ENCODE data around the gene NPTX1. TPM values are rescaled to one million over a fixed set of nuclear protein-coding genes. Genes with fewer than 3 reads are reported as not detected.

The NPTX1 gene
- total RNA-seq, 6 donors from 2014 or later, result 0.39 to 11.5 (median 2.5) TPM

DNA sequence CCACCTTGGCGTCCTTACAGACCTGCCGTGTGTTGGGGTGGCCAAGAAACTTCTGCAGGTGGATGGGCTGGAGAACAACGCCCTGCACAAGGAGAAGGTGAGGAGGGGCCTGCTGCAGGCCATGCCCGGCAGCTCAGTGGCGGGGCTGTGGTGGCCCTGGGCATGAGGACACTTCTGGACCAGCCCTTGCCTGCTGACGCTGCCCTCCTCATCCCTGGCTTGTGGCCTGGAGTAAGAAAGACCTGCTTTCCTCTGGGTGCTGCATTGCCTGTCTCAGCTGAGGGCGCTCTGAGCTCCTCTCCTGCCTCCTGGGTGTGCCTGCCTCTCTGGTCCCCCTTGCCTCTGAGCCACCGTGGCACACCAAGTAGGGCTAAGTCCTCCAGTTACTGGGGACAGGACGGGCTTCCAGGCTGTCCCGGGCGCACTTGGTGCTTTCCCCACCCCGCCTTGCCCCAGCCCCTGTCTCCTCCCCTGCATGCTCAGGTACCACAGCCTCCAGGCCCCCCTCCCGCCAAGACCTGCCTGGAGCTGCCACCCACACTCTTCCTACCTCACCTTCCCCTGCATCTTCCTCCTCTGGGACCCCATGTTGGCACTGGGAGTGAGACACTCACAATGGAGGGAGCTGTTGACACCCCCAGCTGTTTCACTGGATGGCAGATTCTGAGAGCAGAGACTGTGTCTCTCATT lies 52.7 kb downstream of the NPTX1 start:
- Histone ChIP-seq H3K4me3 (no peak overlapping the region), H3K36me3 (peaks cover 0 to 16% (median 3%) of the 10 kb centered on the region in 4 donors), H3K4me1 (peaks cover 5 to 15% (median 12%) of the 10 kb centered on the region in 4 donors), H3K27ac (peak overlapping the region in 1 of 4 donors; percentile 11), H3K9me3 (no peaks in the 10 kb centered on the region), H3K27me3 (no peaks in the 10 kb centered on the region)
- ATAC-seq (ENCODE audit: low FRiP score in 2 of 2) (no peak), DNase-seq (no peak)
- 40 to 86% methylated on average over 1 to 13 of the region's 13 CpGs for WGBS, 2 donors
- TF ChIP-seq EP300 (IDR thresholded peaks at IDR 0.05) (no peak), POLR2AphosphoS5 (IDR thresholded peaks at IDR 0.05) (no peak), POLR2A (IDR thresholded peaks at IDR 0.05) (no peak)
- TF ChIP-seq, protein P1, sequence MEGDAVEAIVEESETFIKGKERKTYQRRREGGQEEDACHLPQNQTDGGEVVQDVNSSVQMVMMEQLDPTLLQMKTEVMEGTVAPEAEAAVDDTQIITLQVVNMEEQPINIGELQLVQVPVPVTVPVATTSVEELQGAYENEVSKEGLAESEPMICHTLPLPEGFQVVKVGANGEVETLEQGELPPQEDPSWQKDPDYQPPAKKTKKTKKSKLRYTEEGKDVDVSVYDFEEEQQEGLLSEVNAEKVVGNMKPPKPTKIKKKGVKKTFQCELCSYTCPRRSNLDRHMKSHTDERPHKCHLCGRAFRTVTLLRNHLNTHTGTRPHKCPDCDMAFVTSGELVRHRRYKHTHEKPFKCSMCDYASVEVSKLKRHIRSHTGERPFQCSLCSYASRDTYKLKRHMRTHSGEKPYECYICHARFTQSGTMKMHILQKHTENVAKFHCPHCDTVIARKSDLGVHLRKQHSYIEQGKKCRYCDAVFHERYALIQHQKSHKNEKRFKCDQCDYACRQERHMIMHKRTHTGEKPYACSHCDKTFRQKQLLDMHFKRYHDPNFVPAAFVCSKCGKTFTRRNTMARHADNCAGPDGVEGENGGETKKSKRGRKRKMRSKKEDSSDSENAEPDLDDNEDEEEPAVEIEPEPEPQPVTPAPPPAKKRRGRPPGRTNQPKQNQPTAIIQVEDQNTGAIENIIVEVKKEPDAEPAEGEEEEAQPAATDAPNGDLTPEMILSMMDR (IDR thresholded peaks at IDR 0.05), result no peak

DNA sequence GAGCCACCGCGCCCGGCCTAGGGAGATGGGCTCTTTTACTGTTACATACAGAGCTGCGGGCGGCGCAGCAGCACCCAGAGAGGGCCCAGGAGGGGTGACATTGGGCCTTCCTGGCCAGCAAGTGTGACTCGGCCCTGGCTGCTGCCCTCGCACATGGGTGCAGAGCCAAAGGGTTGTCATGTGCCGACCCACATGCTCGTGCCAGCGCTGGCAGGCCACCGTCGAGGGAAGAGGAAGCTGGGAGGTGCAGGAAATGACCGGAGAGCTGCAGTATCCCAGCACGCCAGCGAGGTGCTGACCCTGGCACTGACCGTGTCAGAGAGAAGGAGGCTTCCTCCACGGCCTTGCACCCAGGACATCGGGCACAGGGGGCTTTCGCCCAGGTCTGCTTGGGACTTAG lies 53.4 kb downstream of the NPTX1 start:
- no peak for DNase-seq
- H3K9me3 ChIP-seq, result no peaks in the 10 kb centered on the region

DNA sequence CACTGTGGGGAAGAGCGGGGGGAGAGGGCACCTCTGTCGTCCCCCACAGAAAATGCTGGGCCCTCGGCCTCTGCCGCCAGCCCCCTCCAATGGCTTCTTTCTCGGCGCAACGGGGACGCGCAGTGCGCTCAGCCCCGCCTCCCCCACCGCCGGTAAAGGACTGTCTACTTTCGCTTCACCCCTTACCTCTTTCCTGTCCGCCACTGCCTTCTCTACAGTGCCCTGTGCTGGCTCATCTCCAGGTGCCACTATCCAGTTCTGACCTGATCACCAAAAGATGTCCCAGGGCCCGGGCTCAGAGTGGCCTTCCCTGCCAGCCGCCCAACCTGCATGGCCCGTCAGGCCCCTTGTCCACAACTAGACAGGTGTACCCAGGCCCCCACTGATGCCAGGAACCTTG lies 54.1 kb downstream of the NPTX1 start:
- Histone ChIP-seq H3K4me1 (peaks cover 5 to 18% (median 15%) of the 10 kb centered on the region in 4 donors), H3K36me3 (peaks cover 0 to 27% (median 6%) of the 10 kb centered on the region in 4 donors), H3K9me3 (no peaks in the 10 kb centered on the region), H3K27ac (no peak overlapping the region), H3K4me3 (no peak overlapping the region), H3K27me3 (no peaks in the 10 kb centered on the region)
- 86 to 87% methylated on average over 17 to 18 of the region's 18 CpGs for WGBS, 2 donors
- no peak for ATAC-seq (ENCODE audit: low FRiP score in 2 of 2)
- TF ChIP-seq EP300 (IDR thresholded peaks at IDR 0.05), result no peak
- TF ChIP-seq, protein P1 (IDR thresholded peaks at IDR 0.05), result no peak
- TF ChIP-seq POLR2A (IDR thresholded peaks at IDR 0.05), result no peak
- TF ChIP-seq POLR2AphosphoS5 (IDR thresholded peaks at IDR 0.05), result no peak
- DNase-seq, result no peak

More for the DNA sequence above, 53.4 kb downstream of the NPTX1 start:
- peaks cover 5 to 16% (median 14%) of the 10 kb centered on the region in 4 donors for H3K4me1 ChIP-seq
- peak in 1 of 2 donors; percentile 3 for ATAC-seq (ENCODE audit: low FRiP score in 2 of 2)
- no peaks in the 10 kb centered on the region for H3K27me3 ChIP-seq
- TF ChIP-seq, protein P1 (IDR thresholded peaks at IDR 0.05), result no peak
- TF ChIP-seq POLR2A (IDR thresholded peaks at IDR 0.05) (no peak), EP300 (IDR thresholded peaks at IDR 0.05) (no peak), POLR2AphosphoS5 (IDR thresholded peaks at IDR 0.05) (no peak)
- no peak overlapping the region for H3K4me3 ChIP-seq
- H3K27ac ChIP-seq, result peak overlapping the region in 1 of 4 donors; percentile 11
- WGBS, 2 donors, result 63 to 97% methylated on average over 6 to 20 of the region's 20 CpGs
- H3K36me3 ChIP-seq, result peaks cover 0 to 20% (median 4%) of the 10 kb centered on the region in 4 donors

DNA sequence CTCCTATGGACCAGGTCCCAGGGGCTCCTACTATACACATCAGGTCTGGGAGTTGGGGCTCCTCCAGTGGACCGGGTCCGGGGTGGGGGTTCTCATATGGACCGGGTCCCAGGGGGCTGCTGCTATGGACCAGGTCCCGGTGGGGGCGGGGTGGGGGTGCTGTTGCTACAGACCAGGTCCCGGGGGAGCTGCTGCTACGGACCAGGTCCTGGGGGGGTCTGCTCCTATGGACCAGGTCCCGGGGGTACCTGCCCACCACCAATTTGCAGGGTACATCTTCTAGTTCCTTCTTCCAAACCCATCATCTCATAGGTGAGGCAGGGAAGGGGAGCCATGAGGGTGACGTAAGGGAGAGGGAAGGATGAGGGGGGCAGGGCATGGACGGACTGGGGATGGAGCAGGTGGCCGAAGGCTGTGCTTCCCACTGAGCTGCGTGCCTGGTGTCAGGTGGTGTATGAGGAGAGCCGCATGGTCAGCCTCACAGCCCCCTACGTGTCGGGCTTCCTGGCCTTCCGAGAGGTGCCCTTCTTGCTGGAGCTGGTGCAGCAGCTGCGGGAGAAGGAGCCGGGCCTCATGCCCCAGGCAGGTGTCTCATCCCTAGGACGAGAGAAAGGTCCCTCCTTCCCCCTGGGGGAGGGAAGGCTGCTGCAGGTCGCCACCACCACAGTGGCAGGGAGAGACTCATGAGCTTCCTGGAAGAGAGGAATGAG lies 54.9 kb downstream of the NPTX1 start:
- H3K4me1 ChIP-seq, result peaks cover 4 to 16% (median 14%) of the 10 kb centered on the region in 4 donors
- H3K27ac ChIP-seq, result no peak overlapping the region
- TF ChIP-seq POLR2AphosphoS5 (IDR thresholded peaks at IDR 0.05), result no peak
- TF ChIP-seq POLR2A (IDR thresholded peaks at IDR 0.05), result no peak
- TF ChIP-seq, protein P1 (IDR thresholded peaks at IDR 0.05), result no peak
- no peak for DNase-seq
- peaks cover 0 to 32% (median 8%) of the 10 kb centered on the region in 4 donors for H3K36me3 ChIP-seq
- H3K27me3 ChIP-seq, result no peaks in the 10 kb centered on the region
- ATAC-seq (ENCODE audit: low FRiP score in 2 of 2), result no peak
- no peak overlapping the region for H3K4me3 ChIP-seq
- H3K9me3 ChIP-seq, result no peaks in the 10 kb centered on the region
- WGBS, 2 donors, result 81 to 84% methylated on average over 13 to 17 of the region's 20 CpGs
